GM18861 (cell line): ENCODE data around the gene MSI2.

Source experiments
- ATAC-seq: cut with Tn5 transposase; IDR thresholded peaks from one replicate; pipeline ENCODE4 v1.9.1; 2021; ENCODE audit not compliant: unreplicated experiment

Gene MSI2

DNA sequence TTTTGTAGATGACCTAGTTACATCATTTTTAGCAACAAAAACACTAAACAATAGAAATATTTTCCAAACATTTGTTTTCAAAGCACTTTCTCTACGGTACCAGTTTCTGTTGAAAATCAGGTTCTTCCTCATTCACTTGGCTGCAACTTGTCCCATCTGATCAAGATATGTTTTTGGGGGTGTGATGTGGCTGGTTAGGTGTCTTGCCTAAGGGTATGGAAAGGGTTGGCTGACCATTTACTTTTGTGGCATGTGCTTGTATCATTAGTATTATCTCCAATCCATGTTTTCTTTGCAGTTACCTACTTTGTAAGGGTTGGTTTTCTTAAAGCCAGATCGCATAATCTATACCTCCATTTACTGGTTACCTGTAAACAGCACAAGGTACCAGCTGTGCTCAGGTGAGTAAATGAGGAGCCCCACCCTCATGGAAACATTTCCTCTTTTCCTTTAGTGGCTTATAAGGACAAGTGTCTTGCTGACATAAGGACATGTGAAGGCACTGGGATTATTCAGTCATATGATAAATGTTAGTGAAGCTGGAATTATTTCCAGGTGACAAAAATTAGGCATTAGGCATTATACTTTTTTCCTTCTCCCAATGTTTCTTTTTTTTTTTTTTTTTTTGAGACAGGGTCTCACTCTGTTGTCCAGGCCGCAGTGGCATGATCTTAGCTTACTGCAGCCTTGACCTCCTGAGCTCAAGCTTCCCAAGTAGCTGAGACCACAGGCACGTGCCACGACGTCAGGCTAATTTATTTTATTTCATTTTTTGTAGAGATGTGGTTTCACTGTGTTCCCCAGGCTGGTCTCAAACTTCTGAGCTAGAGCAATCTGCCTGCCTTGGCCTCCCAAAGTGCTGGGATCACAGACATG is 326.8 kb downstream of the MSI2 start:
- ATAC-seq = no peak

GRCh38 chr17:57584050-57584551 is 327.8 kb downstream of the MSI2 start:
- ATAC-seq = no peak

DNA sequence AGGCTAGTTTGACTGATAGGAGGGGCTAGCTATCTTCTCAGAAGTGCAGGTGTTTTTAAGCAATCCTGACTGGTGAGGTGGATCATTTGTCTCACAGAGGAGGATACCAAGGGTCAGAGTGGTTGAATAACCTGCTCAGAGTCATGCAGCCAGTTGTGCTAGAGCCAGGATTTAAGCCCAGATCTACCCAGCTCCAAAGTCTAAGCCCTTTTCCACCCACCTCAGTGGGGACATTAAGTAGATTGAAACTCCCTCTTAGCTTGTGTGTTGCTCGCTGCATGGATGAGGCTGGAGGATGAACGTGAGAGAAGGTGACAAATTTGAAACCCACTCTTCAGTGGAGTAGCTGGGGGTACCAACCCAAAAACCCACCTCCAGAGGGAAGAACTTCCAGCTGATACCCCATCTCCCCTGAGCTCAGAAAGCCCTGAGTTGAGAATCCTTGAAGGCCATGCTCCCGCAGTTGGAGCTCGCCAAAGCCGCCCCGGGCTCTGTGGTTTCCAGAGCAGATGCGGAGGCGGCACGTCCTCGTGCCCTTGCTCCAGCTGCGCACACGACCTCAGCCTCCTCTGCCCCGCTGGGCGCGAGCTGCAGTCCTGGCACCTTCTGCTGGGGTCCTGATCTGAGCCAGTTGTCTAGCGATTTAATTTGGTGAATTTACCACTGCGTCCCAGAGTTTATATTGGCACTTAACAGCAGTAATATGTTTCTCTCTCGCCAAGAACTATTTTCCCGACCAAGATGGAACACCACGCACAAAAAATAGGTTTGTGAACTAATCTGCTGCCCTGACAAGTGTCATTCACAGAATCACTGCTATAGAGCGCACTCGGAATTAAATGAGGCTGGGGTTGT is 329.2 kb downstream of the MSI2 start:
- ATAC-seq = no peak

GRCh38 chr17:57586196-57586740 is 329.9 kb downstream of the MSI2 start:
- ATAC-seq = no peak

- ATAC-seq = no peak
Measured at GRCh38 chr17:57586742-57587141, 330.4 kb downstream of the MSI2 start.

DNA sequence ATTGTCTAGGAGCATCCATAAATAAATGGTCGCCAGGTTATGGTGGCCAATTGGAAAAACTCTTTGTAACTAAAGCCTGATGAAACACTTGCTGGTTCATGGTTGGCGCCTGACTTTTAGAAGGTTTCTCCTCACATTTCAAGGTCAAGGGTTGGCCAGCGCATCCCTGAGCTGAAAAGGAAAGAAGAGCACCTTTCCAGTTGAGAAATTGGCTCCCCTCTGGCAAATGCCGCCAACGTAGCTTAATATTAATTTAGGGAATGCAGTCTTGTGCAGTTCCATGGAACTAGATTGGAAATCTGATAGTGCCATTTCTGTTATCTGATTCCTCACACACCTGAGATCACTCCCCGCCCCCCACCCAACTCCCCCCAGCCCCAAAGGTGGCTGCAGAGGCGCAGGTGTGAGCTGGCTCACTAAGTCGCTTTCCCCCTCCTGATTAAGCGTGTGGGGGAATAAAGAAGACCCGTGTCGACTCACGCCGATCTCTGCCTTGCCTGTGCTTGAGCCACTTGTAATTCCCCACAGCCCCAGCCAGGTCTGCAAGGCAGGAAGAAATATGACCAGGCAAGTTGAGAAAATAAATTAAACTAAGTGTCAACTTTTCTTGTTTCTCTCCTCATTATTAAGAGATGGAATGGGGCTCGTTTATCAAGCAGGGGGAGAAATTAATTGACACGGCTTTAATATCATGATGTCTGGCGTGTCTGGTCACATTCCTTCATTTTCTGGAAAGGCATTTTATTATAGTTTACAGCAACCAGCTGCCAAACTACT is 331.1 kb downstream of the MSI2 start:
- ATAC-seq = no peak

DNA sequence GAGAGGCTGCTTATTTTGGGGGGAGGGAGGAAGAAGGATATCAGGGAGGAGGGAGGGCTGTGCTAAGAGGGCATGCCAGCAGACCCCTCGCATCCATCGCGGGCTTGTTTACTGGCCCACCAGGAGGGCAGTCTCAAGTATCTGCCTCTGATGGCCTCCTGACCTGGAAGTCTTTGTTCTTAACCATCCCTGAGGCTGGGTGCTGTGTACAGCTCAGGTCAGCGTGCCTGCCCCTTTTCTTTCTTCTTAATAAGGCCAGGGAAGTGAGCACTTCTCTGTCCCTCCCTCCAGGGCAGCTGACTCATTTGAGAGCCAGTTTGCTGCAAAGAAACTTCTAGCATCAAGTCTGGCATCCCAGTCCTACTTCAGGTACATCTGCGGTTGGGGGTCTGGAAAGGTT is 331.8 kb downstream of the MSI2 start:
- no peak for ATAC-seq

DNA sequence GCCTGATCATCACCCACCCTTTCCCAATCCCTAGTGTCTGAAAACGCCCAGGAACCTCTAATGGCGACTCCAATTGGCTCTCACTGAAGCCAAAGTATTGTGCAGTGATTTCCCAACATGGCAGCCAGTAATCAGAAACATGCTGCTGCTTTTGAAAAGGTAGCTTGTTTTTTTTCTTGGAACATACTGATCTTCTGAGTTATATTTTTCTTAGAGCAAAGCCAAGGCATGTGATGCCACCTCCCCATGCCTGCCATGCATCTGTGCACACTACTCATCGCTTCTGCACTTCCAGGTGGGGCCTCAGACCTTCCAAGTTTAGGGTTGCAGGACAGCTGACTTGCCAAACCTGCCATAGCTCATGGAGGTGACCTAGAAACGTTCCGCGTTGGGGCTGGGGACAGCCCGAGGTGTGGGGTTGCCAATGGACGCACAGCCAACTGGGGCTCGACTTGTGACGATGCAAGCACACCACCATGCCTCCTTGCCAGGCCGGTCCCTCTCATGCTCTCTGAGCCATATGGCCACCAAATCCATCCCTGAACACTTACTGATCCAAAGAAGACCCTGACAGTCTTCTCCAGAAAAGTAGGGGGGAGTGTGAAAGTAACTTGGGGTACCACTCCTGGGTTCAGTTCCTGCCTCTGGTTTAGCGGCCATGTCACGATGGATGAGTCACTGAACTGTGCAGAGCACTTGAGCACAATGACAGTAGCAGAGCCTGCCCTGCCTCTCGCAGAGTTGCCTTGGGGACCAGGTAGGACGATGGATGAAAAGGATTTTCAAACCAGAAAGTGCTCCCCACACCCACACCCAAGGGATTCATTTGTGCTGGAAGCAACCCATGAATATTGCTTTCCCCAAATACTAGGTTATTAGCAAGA is 333.1 kb downstream of the MSI2 start:
- no peak for ATAC-seq

DNA sequence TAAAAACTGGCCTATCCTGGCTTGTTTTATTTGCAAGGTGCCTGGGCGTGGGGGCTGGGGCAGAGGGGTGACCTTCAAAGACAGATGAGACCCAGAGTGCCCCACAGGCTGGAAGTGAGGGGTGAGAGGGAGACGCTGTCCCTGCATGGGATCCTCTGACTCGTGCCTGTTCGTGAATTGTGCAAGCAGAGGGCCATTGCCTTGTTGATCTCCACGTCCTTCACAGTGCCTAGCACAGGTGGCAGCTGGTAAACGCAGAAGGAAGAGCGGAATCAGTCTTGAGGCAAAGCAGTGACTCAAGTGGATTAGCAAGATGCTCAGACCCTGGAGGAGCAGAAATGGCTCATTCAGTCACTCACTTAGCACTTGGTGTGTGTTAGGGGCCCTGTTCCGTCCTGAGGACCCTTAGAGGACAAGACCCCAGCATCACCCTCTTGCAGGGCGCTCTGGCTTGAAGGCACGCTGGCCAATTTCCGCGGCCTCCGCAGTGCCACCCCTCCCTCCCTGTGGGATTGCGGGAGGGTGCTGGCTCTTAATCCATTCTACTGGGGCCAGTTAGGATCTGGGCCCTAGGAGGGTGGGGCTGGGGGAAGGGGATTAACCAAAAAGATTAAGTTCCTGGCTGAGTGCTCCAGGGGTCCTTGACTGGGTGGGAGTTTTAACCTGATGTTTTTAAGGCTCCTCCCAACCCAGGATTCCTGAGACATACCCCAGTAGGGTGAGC is 337.6 kb downstream of the MSI2 start:
- no peak for ATAC-seq

GRCh38 chr17:57594767-57595166 is 338.4 kb downstream of the MSI2 start:
- ATAC-seq = no peak

- ATAC-seq = no peak
Measured at GRCh38 chr17:57595426-57595825, 339.1 kb downstream of the MSI2 start.

GRCh38 chr17:57595947-57596695 is 339.8 kb downstream of the MSI2 start:
- no peak for ATAC-seq

DNA sequence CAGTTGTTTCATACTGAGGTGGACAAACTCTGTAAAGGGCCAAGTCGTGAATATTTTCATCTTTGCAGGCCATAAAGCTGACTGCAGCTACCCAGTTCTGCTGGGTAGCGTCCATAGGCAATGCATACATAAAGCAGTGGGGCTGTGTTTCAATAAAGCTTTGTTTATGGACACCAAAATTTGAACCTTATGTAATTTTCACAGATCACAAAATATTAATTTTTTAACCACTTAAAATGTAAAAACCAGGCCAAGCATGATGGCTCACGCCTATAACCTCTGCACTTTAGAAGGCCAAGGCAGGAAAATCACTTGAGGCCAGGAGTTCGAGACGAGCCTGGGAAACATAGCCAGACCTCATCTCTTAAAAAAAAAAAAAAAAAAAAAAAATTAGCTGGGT is 340.8 kb downstream of the MSI2 start:
- ATAC-seq = no peak

DNA sequence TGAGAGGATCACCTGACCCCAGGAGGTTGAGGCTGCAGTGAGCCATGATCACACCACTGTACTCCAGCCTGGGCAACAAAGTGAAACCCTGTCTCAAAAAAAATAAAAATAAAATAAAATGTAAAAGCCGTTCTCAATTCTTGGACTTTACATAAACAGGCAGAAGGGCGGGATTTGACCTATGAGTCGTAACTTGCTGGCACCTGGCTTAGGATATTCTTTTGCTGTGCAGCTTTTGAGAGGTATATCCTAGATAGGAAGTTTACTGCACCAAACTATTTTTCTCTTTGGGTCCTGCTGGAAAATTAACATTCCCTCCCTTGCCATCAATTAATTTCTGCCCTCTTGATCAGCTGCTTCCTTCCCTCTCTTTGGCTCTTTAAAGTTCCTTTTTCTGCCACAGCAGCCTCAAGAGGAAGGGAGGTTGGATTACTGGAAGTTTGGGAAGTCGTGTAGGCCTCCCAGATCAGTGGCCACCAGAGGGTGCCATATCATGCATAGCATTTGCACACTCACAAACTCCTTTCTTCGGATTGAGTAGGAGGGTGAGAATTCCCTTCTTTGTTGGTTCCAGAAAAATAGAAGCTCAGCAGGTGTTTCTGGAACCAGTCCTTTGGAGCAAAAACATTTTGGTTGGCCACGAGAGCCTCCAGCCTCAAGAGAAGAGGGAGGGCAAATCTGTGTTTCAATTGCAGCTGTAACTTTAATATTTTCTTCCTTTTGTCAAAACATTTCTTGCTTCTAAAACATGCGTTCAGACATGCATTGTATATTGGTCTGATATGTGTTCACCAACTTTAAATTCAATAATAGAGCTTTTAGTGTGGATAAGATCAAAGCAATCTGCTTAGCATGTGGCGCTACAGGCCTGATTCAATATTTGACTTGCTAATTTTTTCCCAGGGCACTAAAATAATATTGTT is 341.5 kb downstream of the MSI2 start:
- ATAC-seq = no peak

- no peak for ATAC-seq
Measured at GRCh38 chr17:57599271-57600045, 343.1 kb downstream of the MSI2 start.

DNA sequence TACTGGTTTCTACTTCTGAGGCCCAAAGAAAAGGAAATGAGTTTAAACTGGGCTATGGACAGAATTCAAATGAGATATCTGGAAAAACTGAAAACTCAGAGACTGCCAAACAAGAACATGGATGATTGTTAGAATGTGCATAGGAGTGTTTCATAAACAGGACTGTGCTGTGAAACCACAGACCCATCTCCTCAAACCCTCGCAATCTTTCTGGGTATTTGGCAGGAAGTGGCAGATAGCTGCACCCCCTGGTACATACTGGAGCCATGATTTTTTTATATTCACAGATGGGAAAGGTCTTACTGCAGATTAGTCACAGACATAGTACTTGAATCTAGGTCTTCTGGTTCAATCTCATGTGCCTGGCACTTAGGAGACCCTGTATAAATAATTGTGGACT is 343.8 kb downstream of the MSI2 start:
- ATAC-seq = no peak
